Ishikawa (cell line): ENCODE measurements around the gene ZBTB7C.

ENCODE experiments used
- CEBPB ChIP-seq: IDR thresholded peaks from 2 replicates; pipeline ENCODE4 v1.6.1; 2012
- EGR1 ChIP-seq: IDR thresholded peaks from 2 replicates; pipeline ENCODE4 v1.6.1; 2012
- EP300 ChIP-seq: IDR thresholded peaks from 2 replicates; pipeline ENCODE4 v1.6.1; 2012; ENCODE audit warnings: borderline replicate concordance
- FOXM1 ChIP-seq: IDR thresholded peaks from 2 replicates; pipeline ENCODE4 v1.6.1; 2012; ENCODE audit warnings: low read depth, borderline replicate concordance
- MAX ChIP-seq: IDR thresholded peaks from 2 replicates; pipeline ENCODE4 v1.6.1; 2012
- RAD21 ChIP-seq: IDR thresholded peaks from 2 replicates; pipeline ENCODE4 v1.6.1; 2012; ENCODE audit warnings: low read depth
- REST ChIP-seq: IDR thresholded peaks from 2 replicates; pipeline ENCODE4 v1.6.1; 2012; ENCODE audit warnings: low read depth, mild to moderate bottlenecking
- TCF12 ChIP-seq: IDR thresholded peaks from 2 replicates; pipeline ENCODE4 v1.6.1; 2012; ENCODE audit warnings: low read depth
- USF1 ChIP-seq: IDR thresholded peaks from 2 replicates; pipeline ENCODE4 v1.6.1; 2012
- YY1 ChIP-seq: IDR thresholded peaks from 2 replicates; pipeline ENCODE4 v1.6.1; 2012; ENCODE audit warnings: low read depth

- TF ChIP-seq EP300 (no peak), RAD21 (no peak), TCF12 (no peak), YY1 (no peak), MAX (no peak), REST (no peak), EGR1 (no peak), CEBPB (no peak), USF1 (no peak), FOXM1 (no peak)
These were observed 129.9 kb downstream of the ZBTB7C start for GRCh38 chr18:48279312-48279711.
